Measurements from ENCODE around the gene SERPINI2.
"Not testable (repeated sequence)": the region's sequence is repeated elsewhere in the genome, so short reads cannot be mapped to it uniquely, and the experiment has no call there.

Gene SERPINI2

DNA sequence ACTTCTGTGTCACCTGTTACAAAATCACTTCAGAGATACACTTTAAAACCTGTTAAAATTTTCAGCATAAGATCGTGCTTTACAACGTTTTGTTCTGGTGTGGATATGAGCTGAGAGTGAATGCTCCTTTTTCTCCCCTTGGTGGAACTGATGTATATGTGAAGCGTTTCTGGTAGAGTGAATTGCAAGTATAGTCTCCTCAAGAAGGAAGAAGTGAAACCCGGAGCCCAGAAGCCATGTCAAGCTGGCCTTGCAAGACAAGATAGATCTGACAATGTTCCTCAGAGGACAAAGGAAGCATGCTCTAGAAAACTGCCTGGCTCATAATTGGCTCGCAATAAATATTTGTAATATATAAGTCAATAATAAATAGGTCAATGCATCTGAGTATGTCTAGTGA, 23.6 kb downstream of the SERPINI2 start:
- no peak for ATAC-seq

DNA sequence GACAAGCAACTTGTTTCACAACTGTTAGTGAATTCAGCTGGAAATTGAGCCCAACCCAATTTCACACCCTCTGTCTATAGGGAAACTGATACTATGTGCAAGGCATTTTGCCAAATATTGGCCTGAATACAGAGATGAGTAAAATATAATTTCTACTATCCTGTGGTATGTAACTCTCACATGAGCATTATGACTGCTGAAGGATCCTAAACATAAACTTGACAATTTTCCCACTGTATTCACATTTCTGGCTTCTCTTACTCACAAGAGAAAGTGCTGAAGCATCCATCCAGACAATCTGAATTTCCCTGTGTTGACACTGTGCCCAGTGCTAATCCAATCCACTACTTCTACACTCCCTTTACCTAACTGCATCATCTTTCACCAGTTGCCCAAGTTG, 28.4 kb downstream of the SERPINI2 start:
- no peak for ATAC-seq

DNA sequence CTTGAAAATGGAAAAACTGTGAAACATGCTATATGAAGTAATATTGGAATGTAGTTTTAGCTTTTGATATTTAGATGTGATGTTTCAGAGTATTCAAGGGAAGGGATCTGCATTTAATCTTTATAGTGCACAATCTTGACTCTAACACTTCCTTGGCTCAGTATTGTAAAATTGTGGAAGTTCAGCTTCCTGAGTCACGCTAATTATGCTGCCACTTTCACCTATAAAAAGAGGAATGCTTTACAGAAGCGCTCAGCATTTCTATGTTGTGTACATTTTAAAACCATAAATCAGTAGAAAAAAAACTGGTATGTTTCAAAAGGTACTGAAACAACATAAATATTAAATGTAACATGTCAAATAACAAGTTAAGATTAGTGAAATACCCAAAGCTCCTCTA, 32.6 kb downstream of the SERPINI2 start:
- no peak for ATAC-seq

DNA sequence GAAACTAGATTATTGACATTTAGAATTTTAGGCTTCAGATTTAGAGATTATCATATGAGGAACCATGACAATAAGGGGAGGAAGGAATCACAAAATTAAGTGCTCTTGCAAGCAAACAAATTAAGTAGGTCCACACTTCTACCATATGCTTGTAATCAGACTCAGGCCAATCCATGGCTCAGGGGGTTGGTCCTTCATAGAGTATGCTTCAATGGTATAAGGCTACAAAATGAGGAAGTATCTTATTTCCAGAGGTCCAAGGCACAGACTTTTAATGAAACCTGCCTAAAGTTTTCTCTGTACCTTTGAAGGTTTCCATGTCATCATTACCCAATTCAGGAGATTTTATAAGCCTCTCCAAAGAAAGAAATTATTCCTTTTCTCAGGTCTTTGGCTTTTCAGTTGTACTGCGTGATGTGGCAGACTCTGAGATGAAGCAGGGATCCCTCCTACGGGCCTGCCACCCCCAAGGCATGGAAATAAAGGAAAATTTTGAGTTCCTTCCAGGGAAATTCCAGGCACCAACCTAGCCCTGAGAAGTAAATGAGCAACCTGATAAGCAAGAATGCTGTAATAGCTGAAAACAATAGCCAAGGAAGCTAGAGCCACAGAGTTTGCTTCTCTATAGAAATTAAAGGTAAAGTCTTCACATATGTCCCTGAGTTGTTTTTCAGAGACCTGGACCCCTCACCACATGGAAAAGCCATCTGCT, 36.3 kb downstream of the SERPINI2 start:
- no peak for ATAC-seq

DNA sequence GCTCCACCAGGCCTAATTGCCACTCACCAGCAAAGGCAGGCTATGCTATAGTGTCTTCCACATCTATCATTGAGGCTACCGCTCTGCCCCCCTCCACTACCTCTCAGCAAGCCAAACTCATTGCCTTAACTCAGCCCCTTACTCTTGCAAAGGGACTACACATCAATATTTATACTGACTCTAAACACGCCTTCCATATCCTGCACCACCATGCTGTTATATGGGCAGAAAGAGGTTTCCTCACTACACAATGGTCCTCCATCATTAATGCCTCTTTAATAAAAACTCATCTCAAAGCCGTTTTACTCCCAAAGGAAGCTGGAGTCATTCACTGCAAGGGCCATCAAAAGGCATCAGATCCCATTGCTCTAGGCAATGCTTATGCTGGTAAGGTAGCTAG, 46.9 kb downstream of the SERPINI2 start:
- ATAC-seq, result not testable (repeated sequence)

DNA sequence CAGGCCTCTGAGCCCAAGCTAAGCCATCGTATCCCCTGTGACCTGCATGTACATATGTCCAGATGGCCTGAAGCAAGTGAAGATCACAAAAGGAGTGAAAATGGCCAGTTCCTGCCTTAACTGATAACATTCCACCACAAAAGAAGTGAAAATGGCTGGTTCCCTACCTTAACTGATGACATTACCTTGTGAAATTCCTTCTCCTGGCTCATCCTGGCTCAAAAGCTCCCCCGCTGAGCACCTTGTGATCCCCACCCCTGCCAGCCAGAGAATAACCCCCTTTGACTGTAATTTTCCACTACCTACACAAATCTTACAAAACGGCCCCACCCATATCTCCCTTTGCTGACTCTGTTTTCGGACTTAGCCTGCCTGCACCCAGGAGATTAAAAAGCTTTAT, 51.4 kb downstream of the SERPINI2 start:
- ATAC-seq, result not testable (repeated sequence)

DNA sequence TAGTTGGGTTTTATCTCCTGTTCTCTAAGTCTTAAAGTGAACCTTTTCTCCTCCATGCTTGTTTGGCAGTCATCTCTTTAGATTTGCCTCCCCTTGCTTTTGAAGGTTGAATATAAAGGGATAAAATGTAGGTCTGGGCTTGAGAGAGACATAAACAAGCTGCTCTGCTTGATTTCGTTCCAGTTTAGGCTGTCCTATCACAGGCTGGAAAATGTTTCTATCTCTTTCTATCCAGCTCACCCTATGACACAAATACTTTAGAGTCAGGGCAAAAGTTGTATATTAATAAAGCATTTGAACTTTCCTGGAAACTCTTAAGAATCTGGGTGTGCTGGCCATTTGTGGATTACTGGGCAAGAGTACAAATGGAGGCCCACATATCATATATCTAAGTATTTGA, 64.2 kb downstream of the SERPINI2 start:
- no peak for ATAC-seq

DNA sequence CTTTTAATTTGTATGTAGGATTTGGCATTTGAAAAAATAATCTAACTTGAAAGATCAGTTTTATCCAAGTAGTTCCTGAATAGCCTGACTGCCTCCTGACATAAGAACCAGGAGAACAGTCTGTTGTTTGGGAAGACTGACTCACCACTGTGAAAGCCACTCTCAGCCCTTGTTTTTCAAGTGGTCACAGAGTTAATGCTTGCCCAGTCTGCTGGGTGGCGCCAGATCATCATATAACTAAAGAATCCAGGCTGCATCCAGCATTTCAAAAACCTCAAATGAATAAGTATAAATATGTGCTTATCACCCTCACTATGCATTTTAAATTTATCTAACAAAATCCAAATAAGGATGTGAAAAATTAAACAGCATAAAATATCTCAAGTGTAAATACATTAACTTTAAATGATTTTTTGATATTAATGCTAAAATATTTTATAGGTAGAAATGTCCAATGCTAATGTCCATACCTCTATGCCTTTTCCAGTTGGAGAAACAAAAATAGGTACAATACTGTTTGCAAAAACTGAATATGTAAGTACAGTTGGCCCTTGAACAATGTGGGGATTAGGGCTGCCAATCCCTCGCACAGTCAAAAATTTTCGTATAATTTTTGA, 66.9 kb downstream of the SERPINI2 start:
- no peak for ATAC-seq

DNA sequence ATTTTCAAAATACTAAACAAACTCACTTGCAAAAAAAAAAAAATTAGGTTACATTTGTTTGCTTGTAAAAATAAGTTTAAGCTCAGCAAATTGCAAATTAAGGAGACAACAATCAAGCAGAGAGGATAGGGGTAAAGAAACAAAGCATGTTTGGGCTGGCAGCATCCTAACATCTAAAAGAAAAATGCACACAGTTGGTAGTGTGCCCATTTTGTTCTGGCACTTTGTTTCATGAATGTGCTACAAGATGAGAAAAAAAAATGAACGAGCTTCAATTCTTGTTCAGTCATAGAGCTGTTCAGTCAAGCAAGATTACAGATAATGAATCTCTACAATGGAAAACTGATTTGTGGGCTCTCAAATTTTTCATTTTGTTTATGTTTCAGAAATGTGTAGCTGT, 76.0 kb downstream of the SERPINI2 start:
- no peak for ATAC-seq

DNA sequence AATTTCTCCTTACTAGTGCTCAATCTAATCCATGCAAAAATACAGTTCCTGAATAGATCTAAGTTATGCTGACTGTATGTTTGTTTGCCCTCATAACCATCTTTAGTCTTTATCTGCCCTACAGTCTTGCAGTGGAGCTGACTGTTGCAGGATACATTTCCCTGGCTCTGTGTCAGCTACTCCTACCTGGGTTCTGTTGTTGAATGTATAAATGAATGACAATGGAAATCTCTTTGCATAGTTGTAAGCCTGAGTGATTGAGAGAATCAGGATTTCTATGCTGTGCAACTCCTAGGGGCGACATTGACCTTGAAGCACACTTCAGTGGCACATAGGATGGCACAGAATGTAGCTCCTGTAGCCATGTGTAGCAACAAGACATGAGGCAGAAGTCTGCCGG, 77.8 kb downstream of the SERPINI2 start:
- no peak for ATAC-seq

DNA sequence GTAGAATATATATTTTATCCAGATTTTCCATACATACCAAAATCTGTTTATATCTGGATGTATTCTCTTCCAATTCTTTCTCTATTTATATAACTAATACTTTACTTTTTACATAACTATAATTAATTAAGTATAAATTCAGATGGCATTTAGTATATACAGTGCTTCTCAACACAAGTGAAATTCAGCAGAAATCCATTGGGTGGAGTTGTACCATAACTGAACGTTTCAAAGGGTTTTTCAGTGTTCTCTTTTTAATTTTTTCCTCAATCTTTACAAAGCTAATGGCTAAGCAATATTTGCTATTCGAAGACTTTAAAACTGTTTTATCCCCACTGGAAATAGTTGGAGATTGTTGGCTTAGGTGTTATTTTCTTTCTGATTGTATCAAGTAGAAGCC, 79.8 kb downstream of the SERPINI2 start:
- no peak for ATAC-seq
